Renal cortical epithelial cell (primary cell): Measurements from ENCODE around the gene WDR4. TPM values are rescaled to one million over a fixed set of nuclear protein-coding genes. Genes with fewer than 3 reads are reported as not detected.
"Not testable (repeated sequence)": the region's sequence is repeated elsewhere in the genome, so short reads cannot be mapped to it uniquely, and the experiment has no call there.

Experiments used
- DNase-seq: peaks from one replicate; pipeline ENCODE4 v3.0.0-alpha.2; 2011; ENCODE audit warnings: low read depth
- total RNA-seq: library from RNA; depleted of rRNA; stranded (reverse); fragments of >200 nt; gene quantifications from 2 replicates; pipeline ENCODE4 v1.2.3, GENCODE V29; 2014

The WDR4 gene
- total RNA-seq, 1 donor from 2014 or later = 21.2 TPM

DNA sequence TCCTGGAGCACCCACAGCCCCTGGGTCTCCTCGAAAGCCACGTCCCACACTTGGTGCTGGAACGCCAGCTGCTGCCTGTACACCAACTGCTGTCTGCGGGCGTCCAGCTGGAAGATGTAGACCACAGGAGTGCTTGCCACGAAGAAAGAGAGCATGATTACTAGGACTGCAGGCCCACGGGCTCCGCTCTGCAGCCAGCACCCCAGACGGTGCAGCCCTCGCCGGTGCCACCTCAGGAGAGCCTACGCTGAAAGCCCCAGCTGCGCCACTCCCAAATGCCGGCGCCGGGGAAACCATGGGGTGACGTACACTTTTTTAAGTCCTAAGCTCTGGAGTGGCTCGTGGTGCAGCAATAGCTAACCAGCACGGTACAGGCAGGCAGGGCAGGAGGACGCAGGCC is 25.7 kb downstream of the WDR4 start:
- no peak for DNase-seq

DNA sequence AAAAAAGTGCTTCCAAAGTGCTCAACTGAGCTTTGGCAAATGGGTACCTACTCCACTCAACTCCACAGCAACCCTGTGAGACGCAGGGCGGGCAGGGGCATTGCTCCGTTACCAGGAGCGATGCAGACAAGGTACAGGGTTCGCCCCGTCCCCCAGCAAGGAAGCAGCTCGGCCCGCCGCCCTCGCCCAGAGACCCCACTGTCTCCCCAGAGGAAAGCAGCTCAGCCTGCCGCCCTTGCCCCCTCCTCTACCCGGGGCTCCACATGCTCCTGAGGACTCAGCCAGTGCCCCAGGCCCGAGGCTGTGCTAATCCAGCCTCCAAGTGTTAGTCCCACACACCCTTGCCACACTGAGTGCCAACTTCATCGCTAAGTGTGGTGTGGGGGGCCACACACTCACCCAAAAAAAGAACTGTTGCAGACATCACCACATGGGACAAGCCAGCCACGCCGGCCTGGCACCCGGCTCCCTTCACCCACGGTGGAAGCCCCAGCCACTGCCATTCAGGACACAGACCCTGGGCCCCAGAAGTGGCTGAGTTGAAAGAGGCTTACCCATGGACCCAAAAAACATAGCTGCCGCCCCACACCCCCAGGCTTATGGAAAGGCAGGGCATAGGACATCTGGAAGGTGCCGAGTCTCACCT is 26.3 kb downstream of the WDR4 start:
- no peak for DNase-seq

DNA sequence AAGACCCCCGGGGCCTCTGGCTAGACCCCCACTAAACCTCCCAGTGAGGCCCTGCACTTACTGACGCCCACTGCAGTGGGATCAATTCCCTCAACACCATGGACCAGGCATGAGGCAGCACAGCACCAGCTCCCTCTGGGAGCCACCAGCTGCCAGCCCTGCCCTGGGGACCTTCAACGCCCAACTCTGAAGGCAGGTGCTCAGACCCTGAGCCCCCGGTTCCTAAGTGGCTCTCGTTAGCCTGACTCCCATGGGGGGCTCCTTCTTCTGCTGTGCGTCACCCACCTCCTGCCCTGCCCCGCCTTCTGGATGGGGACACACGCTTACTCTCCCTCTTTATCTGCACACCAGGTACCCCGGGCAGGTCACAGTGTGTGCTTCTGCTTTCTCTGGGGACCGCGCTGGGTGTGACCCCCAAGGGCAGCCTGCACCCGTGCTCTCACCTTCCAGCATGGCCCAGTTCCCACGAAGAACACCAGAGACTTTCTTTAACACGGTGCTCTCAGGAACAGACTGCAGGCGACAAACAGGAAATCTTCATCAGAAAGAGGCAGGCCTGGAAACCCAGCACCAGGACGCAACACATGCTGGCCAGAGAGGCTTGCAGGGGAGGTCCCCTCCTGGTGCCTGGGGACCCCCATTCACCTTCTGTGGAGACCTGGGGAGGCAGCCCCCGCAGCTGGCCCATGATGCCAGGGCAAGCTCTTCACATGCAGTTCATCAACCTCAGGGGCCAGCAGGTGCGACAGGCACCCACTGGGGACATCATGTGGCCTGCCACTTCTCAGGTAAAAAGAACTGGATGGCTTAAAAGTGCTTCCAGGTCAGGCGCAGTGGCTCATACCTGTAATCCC is 27.3 kb downstream of the WDR4 start:
- DNase-seq = no peak

DNA sequence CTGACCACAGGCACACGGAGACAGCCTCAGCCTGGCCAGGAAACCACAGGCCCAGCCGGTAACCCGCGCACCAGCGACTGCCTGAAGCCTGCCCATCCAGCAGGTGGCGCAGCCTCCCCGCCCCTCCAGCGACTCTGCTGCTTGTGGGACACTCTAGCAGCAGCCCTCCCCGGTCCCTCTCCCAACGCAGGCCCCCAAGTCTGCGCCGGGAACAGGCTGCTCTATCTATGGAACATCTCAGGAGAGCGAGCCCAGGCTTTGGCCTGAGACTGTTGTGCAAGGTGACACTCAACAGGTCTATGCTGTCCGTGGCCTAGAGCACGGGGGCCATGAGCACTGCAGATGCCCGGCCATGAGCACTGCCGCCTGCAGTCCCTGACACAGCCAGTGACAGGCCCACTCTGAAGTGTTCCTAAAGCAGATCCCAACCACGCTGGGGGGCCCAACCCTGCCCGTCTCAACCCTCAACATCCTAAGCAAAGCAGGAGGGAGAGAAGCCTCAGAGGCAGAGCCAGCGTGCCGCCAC is 28.4 kb downstream of the WDR4 start:
- no peak for DNase-seq

- DNase-seq = no peak
Measured at GRCh38 chr21:42850463-42850862, 28.9 kb downstream of the WDR4 start.

- DNase-seq = no peak
Measured at GRCh38 chr21:42849759-42850412, 29.5 kb downstream of the WDR4 start.

DNA sequence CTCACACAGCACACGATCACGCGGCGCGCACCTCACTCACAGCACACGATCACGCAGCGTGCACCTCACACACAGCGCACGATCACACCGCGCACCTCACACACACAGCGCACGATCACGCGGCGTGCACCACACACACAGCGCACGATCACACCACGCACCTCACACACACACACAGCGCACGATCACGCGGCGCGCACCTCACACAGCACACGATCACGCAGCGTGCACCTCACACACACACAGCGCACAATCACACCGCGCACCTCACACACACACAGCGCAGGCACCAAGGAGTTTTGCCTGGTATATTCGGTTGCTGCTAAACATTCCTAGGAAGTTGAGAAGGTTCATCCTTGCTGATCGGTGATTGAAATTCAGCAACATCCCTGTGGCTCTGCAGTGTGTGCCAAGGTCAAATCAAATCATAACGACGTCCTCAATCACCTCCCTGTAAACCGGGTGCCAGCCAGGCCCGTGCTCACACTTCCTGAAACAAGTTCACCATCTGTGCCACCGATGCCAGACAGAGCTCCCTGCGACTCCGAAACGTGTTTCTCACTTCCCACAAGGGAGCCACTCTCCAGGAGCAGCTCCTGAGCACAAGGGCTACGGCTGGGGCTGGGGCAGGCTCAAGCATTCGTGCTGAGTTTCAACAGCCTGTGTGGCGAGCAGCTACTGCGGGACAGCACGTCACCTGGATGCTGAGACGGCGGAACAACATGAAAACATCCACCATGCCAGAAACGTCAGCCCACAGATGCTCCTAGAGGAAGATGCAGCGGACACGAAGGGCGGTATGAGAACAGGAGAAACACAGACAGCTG is 30.2 kb downstream of the WDR4 start:
- no peak for DNase-seq

GRCh38 chr21:42848144-42848931 is 31.0 kb downstream of the WDR4 start:
- not testable (repeated sequence) for DNase-seq

- DNase-seq = no peak
Measured at GRCh38 chr21:42847726-42848125, 31.6 kb downstream of the WDR4 start.

GRCh38 chr21:42847051-42847707 is 32.2 kb downstream of the WDR4 start:
- DNase-seq = no peak

DNA sequence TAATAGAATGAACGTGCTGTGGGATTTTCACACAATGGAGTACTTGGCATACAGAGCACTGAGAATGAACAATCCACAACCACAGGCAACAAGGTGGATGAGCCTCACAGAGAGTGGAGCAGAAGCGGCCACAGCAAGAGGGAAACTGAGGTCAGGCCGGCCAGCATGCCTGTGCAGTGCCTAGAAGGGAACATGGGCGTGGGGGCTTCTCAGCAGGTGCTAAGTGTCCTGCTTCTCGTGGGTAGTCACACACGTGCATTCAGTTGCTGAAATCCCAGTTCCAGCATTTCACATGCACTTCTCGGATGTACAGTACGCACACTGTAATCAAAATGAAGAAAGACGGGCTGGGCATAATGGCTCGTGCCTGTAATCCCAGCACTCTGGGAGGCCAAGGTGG is 33.1 kb downstream of the WDR4 start:
- DNase-seq = no peak

DNA sequence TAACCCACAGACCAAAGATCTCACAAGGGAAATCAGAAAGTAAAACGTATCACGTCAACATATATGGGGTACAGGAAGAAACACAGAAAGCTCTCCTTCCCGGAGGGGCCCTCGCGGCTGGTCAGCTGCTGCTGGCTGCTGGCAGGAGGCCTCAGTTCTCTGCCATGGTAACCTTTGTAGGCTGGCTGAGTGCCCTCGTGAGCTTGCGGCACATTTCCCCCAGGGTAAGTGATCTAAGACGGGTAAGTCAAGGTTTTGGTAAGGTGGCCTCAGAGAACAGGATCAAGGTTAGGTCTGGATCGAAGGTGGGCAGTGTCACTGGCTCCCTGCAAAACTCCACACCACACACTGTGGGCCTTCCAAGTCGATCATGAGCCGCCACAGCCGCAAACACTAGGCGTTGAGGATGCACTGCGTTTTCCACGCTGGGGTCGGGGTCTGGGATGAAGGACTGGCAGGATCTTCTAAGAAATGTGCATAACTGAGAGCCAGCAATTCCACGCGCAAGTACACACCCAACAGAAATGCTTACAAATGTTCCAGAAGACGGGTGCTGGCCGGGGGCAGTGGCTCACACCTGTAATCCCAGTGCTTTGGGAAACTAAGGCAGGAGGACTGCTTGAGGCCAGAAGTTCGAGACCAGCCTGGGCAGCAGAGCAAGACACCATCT is 33.9 kb downstream of the WDR4 start:
- no peak for DNase-seq

DNA sequence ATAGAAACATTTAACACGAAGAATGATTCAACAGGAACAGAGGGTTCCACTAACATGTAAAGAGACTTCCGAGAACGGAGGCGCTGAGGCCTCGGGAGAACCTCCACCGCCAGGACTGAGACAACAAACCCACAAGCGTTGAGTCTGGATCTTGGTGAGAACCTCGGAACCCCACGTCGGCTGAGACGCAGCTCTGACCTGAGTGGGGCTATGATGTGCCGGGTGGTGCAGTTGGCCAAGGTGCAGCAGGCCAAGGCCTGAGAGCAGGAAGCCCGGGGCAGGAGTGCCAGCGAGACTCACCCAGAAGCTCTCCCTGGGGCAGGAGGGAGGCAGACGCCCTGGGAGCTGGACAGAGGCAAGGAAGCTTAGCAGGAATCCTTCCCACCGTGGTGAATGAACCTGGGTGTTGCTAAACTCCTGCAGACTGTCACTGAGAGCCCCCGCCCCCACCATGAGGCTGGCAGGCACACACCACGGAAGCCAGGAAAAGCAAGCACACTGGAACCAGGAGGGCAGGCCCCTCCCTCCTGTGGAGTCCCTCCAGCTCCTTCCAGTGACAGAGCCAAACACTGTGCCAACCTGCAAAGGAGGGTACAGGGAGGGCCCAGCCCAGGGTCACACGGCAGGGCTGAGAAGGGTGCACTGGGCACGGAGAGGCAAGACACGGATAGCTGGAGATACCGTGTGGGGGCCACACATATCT is 34.8 kb downstream of the WDR4 start:
- no peak for DNase-seq

- no peak for DNase-seq
Measured at GRCh38 chr21:42843056-42843455, 36.3 kb downstream of the WDR4 start.

DNA sequence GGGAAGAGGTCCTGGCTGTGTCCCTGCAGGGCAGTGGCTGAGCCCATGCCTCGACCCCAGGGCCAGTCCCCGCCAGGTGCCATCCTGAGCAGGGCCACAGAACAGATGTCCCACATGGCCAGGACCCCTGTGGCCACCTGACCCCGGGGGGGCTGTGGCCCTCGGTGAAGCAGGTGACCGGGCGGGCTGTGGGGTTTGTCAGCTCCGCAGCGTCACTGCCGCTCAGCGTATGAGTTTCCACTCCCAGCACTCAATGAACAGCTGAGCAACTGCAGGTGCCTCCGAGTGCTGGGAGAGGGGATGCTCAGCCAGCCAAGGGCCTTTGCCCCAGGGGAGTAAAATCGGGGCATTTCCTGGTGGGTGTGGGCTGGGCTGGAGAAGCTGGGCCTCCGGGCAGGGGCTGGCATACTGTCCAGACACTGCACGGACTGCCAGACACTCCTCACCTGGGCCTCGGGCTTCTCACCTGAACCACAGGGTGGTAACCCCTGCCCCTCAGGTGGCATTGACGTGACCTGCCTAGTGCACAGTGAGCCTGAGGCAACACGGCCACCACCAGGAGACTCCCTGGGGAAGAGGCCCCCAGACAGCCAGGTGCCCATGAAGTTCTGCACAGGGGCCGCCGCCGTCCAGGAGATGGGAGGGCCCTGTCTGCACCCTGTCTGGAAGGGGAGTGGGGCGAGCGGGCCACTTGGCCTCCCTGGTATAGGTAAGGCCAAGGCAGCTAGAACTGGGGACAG is 37.3 kb downstream of the WDR4 start:
- DNase-seq = not testable (repeated sequence)

DNA sequence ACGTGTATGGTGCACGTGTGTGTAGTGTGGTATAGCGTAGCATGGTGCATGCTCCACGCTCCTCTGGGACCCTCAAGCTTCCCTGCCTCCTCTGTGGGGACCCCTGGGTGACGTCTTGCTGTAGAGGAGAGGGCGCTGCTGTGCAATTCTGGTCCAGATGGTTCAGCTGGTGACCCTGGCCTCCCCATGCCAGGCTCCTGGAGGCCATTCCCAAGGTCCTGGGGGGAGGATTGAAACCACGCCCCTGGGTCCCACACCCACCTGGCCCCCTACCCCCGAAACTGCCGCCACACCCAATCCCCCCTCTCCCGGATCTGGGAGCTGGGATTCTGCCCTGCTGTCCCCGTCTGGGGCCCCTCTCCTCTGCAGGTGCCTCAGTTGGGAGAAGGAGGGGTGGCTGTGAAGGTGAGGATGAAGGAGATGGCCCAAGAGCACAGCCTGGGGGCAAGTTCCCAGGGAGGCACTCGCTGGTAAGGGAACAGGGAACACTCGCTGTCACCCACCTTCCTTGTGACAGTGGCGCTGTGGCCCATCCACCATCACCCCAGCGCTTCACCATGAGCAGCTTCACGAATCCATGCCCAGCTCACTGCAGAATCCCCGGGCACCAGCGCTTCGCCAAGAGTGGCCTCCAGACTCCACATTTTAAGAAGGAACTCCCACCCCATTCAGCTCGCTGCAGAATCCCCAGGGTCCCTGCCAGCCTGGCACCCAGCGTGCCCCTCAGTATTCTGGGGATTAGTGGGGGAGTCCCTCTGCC is 38.0 kb downstream of the WDR4 start:
- DNase-seq = no peak

- DNase-seq = no peak
Measured at GRCh38 chr21:42840411-42841155, 38.8 kb downstream of the WDR4 start.
